Endothelial cell of umbilical vein (primary cell): ENCODE results near the gene MED14. TPM values are rescaled to one million over a fixed set of nuclear protein-coding genes. Genes with fewer than 3 reads are reported as not detected.
A peak's percentile ranks its signal among the peaks of the same experiment; 100 is the strongest.

Experiments
- BruUV-seq: library from RNA; stranded (reverse); fragments of 400-500 nt; replicated peaks from 2 replicates; lab custom pipeline; 2021; lab: Mats Ljungman, UMichigan
- CTCF ChIA-PET: fragments of 300-600, 350-600 bp; sonication (Branson Sonifier 250); formaldehyde crosslinking; loops from one replicate; lab custom pipeline; 2021; ENCODE audit warnings: antibody characterized with exemption, inconsistent platforms; lab: Charles Lee
- POLR2A ChIA-PET: fragments of 300-600, 350-600 bp; sonication (Branson Sonifier 250); formaldehyde crosslinking; loops from one replicate; lab custom pipeline; 2021; ENCODE audit warnings: antibody characterized with exemption, inconsistent platforms; lab: Charles Lee
- DNase-seq: peaks from one replicate; pipeline ENCODE4 v3.0.0-alpha.2; 2011; ENCODE audit warnings: low read depth, low spot score
- FAIRE-seq: peaks from 2 replicates; lab custom pipeline; 2011; peaks lifted over from hg19 to GRCh38; lab: Jason Lieb, UNC
- H2AFZ ChIP-seq: 2 replicates; pipeline ENCODE4 v1.6.0; 2012; ENCODE audit warnings: low read depth, low read length, control low read depth, inconsistent platforms
- H3K27ac ChIP-seq: 2 replicates; pipeline ENCODE4 v1.5.1; 2011; ENCODE audit warnings: low read depth, mild to moderate bottlenecking, control low read depth, low read length, moderate library complexity; ENCODE audit not compliant: insufficient read depth
- H3K27me3 ChIP-seq, 2 experiments: 2 replicates each; pipeline versions ENCODE4 v1.6.0 to v1.6.1; 2011; ENCODE audit warnings: low read length in 2 of 2, mixed read lengths in 1 of 2; ENCODE audit not compliant: control insufficient read depth in 2 of 2, insufficient read depth in 2 of 2
- H3K36me3 ChIP-seq, 2 experiments: 2 replicates in 1 of 2; 3 replicates in 1 of 2; pipeline ENCODE4 v1.5.1; 2011; ENCODE audit warnings: low read length in 2 of 2, mild to moderate bottlenecking in 1 of 2, moderate library complexity in 1 of 2; ENCODE audit not compliant: control insufficient read depth in 2 of 2, insufficient read depth in 2 of 2; ENCODE audit errors: extremely low read depth in 1 of 2
- H3K4me1 ChIP-seq: 3 replicates; pipeline ENCODE4 v1.5.1; 2011; ENCODE audit warnings: mild to moderate bottlenecking, low read length; ENCODE audit not compliant: control insufficient read depth, insufficient read depth; ENCODE audit errors: extremely low read depth
- H3K4me2 ChIP-seq: 2 replicates; pipeline ENCODE4 v1.6.1; 2011; ENCODE audit warnings: low read length, control low read depth, mixed read lengths; ENCODE audit not compliant: insufficient read depth
- H3K4me3 ChIP-seq, 3 experiments: fragments of 200-600 bp in 1 of 3; sonication (generic), shearing (Covaris generic) in 1 of 3; replicated peaks in 1 of 3; 2 replicates each; pipeline ENCODE4 v1.5.1; 2011 to 2016; ENCODE audit warnings: control low read depth in 3 of 3, low read length in 3 of 3, mild to moderate bottlenecking in 2 of 3, inconsistent platforms in 1 of 3, low read depth in 1 of 3, moderate library complexity in 1 of 3; ENCODE audit not compliant: insufficient read depth in 1 of 3
- H3K79me2 ChIP-seq: 2 replicates; pipeline ENCODE4 v1.6.0; 2012; ENCODE audit warnings: low read length, inconsistent platforms; ENCODE audit not compliant: control insufficient read depth, insufficient read depth
- H3K9ac ChIP-seq: replicated peaks from 2 replicates; pipeline ENCODE3; 2011; ENCODE audit warnings: low read length, control low read depth; ENCODE audit not compliant: insufficient read depth; ENCODE audit errors: extremely low read depth
- H3K9me1 ChIP-seq: replicated peaks from 3 replicates; pipeline ENCODE4 v1.6.0; 2011; ENCODE audit warnings: mild to moderate bottlenecking, low read length; ENCODE audit not compliant: control insufficient read depth, insufficient read depth; ENCODE audit errors: extremely low read depth
- H3K9me3 ChIP-seq: replicated peaks from 2 replicates; pipeline ENCODE4 v1.5.1; 2012; ENCODE audit warnings: low read length, inconsistent platforms; ENCODE audit not compliant: control insufficient read depth, insufficient read depth
- H4K20me1 ChIP-seq: replicated peaks from 2 replicates; pipeline ENCODE3; 2011; ENCODE audit warnings: mild to moderate bottlenecking, low read length; ENCODE audit not compliant: control insufficient read depth, insufficient read depth; ENCODE audit errors: extremely low read depth
- CTCF ChIP-seq, 2 donors: IDR thresholded peaks; 1 replicate in 1 of 2; 2 replicates in 1 of 2; pipeline ENCODE4 v1.5.1; 2011; ENCODE audit warnings: low read length in 2 of 2, mild to moderate bottlenecking in 2 of 2, moderate library complexity in 2 of 2, control low read depth in 1 of 2, inconsistent platforms in 1 of 2, low read depth in 1 of 2; ENCODE audit not compliant: insufficient read depth in 1 of 2; ENCODE audit errors: extremely low read depth in 1 of 2
- FOS ChIP-seq: IDR thresholded peaks from 2 replicates; pipeline ENCODE4 v1.6.1; 2011; ENCODE audit warnings: mild to moderate bottlenecking, low read length, moderate library complexity, borderline replicate concordance; ENCODE audit not compliant: insufficient read depth
- GATA2 ChIP-seq: IDR thresholded peaks from 2 replicates; pipeline ENCODE4 v1.7.0; 2011; ENCODE audit warnings: low read depth, mild to moderate bottlenecking, moderate library complexity, mixed read lengths, low read length; ENCODE audit not compliant: insufficient read length, insufficient read depth
- JUN ChIP-seq: IDR thresholded peaks from 2 replicates; pipeline ENCODE4 v1.6.1; 2011; ENCODE audit warnings: borderline replicate concordance, low read depth; ENCODE audit not compliant: insufficient read length, insufficient read depth
- MAX ChIP-seq: IDR thresholded peaks from 2 replicates; pipeline ENCODE4 v1.6.1; 2011; ENCODE audit not compliant: insufficient read depth, insufficient read length
- dilution Hi-C: fragments of 300-500 bp; cut with MboI; formaldehyde crosslinking; loops from one replicate; pipeline ENCODE4 v1.15.0; 2019; ENCODE audit warnings: low sequenced_read_pairs; ENCODE audit not compliant: extremely low pct_ligation_motif_present
- intact Hi-C: fragments of 100-400 bp; cut with micrococcal nuclease; formaldehyde crosslinking; loops from one replicate; pipeline ENCODE4 v1.10.0; 2022
- polyA plus RNA-seq, 4 experiments: library from polyadenylated mRNA; depleted of rRNA in 3 of 4; stranded (reverse) in 3 of 4; unstranded in 1 of 4; fragments of >200 nt; gene quantifications; 2 replicates each; pipeline versions ENCODE4 v1.2.1 to v1.2.3, GENCODE V29; 2011 to 2012; ENCODE audit warnings: missing spikeins in 1 of 4
- total RNA-seq: library from RNA; stranded (reverse); gene quantifications from 2 replicates; pipeline ENCODE4 v1.2.3, GENCODE V29; 2021

MED14 gene
- total and polyA plus RNA-seq, 2 donors (not counting 3 experiments of a cell fraction or from before 2014, with no cell fraction given): 25.6 to 55.8 TPM

GRCh38 chrX:40719731-40720130 is 15.6 kb downstream of the MED14 start:
- no peak overlapping the region for H3K4me2 ChIP-seq
- no peak overlapping the region for H3K9ac ChIP-seq
- H2AFZ ChIP-seq: no peak overlapping the region
- no peaks in the 10 kb centered on the region for H3K9me1 ChIP-seq
- FAIRE-seq (peak; percentile 40), DNase-seq (no peak)
- H3K27me3 ChIP-seq: no peaks in the 10 kb centered on the region
- peak overlapping the region; percentile 11 for H3K27ac ChIP-seq
- no peaks in the 10 kb centered on the region for H3K9me3 ChIP-seq
- intact Hi-C loops (no loop called here), dilution Hi-C loops (no loop called here)
- no peak overlapping the region for H3K4me3 ChIP-seq
- ChIA-PET POLR2A (no interaction called here), CTCF (interaction anchor here (1.0 kb wide), 1 partner anchor 75 kb away, joined by 3 read pairs; no protein-coding TSS in a partner anchor)
- peaks cover 53% of the 10 kb centered on the region for H3K79me2 ChIP-seq
- no peak for TF ChIP-seq CTCF (IDR thresholded peaks at IDR 0.05; ENCODE audit: extremely low read depth in 1 of 2, insufficient read depth in 1 of 2, low read depth in 1 of 2, low read length in 2 of 2)
- no peak for TF ChIP-seq MAX
- no peak for TF ChIP-seq FOS
- TF ChIP-seq JUN: no peak
- BruUV-seq: no TSS peak
- H3K4me1 ChIP-seq: peaks cover 3% of the 10 kb centered on the region
- H3K36me3 ChIP-seq: no peaks in the 10 kb centered on the region
- H4K20me1 ChIP-seq: no peaks in the 10 kb centered on the region

GRCh38 chrX:40719218-40719617 is 16.1 kb downstream of the MED14 start:
- peak; percentile 35 for TF ChIP-seq GATA2
- no peak for TF ChIP-seq JUN
- peak; percentile 26 for TF ChIP-seq FOS
- POLR2A ChIA-PET: no interaction called here
- dilution Hi-C loops: no loop called here

More at GRCh38 chrX:40719218-40719617, 16.1 kb downstream of the MED14 start:
- Histone ChIP-seq H3K4me2 (no peak overlapping the region), H4K20me1 (no peaks in the 10 kb centered on the region), H3K36me3 (no peaks in the 10 kb centered on the region), H3K4me1 (peaks cover 3% of the 10 kb centered on the region), H3K9ac (no peak overlapping the region), H3K27ac (no peak overlapping the region), H3K27me3 (no peaks in the 10 kb centered on the region), H3K4me3 (no peak overlapping the region), H3K9me3 (no peaks in the 10 kb centered on the region), H3K9me1 (no peaks in the 10 kb centered on the region), H2AFZ (no peak overlapping the region), H3K79me2 (peaks cover 53% of the 10 kb centered on the region)
- BruUV-seq: no TSS peak
- CTCF ChIA-PET: interaction anchor here (1.0 to 1.1 kb wide), 2 partner anchors 11 to 75 kb away, joined by 3 read pairs; no protein-coding TSS in a partner anchor
- DNase-seq (peak; percentile 46), FAIRE-seq (no peak)
- intact Hi-C loops: no loop called here
